Effector CD8-positive, alpha-beta T cell (primary cell): ENCODE data around the gene S100A11.

Experiments
- DNase-seq: peaks from one replicate; lab custom pipeline; 2025; lab: John Stamatoyannopoulos, UW

The S100A11 gene

DNA sequence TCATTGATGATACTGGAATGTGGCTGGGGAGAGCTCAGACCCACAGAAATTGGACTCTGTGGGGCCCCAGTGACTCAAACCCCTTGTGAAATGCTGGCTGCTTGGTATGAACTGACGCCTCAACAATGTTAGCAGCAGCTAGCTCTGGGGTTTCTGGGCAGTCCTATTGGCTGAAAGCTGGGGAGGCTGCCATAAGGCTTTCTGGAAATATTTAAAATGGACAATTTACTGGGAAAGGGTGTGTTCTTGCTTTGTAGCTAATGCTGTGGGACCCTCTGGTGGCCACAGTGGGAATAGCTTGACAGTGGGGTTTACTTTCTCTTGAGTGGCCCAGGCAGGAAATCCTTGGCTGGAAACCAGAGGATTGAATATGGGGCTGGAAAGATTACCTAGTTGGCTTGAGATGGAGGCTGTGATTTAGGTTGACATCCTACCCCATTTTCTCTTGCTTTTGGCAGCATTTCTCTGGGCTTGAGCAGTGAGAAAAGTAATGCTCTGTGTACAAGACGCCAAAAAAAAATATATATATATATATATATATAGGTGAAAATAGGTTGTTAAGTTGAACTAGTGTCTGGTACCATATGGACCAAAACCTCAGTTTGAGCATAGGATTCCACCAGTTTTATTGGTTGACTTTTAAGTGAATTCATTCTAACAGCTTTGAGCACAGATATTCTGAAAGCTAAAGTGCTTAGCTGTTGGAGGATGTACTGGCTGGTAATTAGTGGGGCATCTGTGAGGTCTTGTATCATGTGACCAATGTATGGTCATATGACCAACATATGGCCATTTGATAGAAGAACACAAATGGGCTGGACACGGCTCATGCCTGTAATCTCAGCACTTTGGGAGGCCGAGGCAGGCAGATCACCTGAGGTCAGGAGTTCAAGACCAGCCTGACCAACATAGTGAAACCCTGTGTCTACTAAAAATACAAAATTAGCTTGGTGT lies 34.9 kb downstream of the S100A11 start:
- peak; percentile 73 for DNase-seq

- DNase-seq: no peak
These were observed 35.7 kb downstream of the S100A11 start for GRCh38 chr1:152000964-152001630.

GRCh38 chr1:151998611-151999362 lies 38.0 kb downstream of the S100A11 start:
- DNase-seq: no peak

GRCh38 chr1:151997284-151997570 lies 39.6 kb downstream of the S100A11 start:
- DNase-seq: no peak

GRCh38 chr1:151995774-151996173 lies 41.0 kb downstream of the S100A11 start:
- DNase-seq: no peak

- DNase-seq: no peak
These were observed 41.8 kb downstream of the S100A11 start for GRCh38 chr1:151994956-151995355.

- peak; percentile 56 for DNase-seq
These were observed 42.9 kb downstream of the S100A11 start, which contains the start of gene S100A10 for GRCh38 chr1:151993734-151994496. Gene S100A10 (minus strand): TSS chr1:151993859. CDS start chr1:151986230, 7,629 bp downstream.

DNA sequence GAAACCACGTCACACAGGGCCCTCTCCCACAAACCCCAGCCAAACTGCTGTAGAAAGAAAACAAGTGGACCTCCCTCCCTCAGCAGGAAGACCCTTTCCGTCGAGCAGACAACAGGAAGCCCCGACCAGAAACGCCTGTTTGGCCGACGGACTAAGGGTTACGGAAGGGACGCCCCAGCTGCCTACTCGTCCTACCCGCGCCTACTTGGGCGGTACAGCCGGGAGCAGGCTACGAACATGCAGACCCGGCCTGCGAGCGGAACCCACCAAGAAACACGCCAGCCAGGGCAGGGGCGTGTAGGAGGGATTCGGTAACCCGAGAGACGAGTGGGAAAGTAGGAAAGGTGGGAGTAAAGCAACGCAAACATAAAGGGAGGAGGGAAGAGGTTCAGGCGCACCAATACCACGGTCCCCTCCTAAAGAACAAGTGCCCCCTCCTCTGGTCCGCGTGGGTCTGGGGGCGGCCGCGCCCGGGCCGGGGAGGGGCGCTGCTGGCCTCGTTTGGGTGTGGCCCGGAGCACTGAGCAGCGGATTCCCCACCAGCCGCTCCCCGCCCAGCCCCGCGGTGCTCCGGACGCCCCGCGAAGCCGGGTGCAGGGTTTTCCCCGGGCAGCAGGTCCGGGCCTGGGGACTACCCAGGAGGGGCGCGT lies 43.6 kb downstream of the S100A11 start:
- DNase-seq: peak; percentile 8

DNA sequence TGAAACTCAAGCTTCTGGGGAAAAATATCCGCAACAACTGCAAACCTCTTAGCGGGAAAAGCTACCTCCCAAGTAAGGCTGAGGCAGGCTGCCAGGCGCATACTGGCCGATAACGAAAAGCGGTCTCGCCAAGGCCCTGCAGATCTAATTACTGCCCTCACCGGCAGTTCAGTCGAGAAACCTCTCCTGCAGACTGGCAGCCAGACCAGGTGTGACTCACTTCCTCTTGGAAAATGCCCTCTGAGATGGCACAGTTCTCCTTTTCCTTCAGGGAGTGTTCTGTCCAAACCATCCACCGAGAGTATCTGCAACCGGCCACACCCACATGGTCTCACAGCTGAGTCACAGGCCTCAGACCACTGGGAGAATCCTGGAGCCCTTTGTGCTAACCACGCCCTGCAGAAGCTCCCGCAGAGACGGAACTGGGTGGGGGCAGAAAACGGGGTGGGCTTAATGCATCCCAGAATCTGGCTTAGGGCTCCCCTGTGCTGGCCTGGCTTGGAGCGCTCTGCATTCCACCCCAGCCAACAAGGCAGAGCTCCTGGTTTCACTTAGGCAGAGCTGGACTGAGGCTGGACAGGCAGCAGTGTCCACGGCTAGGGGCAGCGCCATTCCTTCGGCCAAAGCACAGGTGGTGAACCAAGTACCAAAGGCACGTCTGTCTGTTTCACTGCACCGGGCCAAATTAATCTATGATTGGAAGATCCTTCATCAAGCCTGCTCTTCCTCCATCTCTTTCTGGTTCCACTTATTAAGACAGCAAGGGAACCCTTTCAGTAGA lies 44.3 kb downstream of the S100A11 start:
- DNase-seq: no peak

- DNase-seq: no peak
These were observed 45.0 kb downstream of the S100A11 start for GRCh38 chr1:151991663-151992302.

DNA sequence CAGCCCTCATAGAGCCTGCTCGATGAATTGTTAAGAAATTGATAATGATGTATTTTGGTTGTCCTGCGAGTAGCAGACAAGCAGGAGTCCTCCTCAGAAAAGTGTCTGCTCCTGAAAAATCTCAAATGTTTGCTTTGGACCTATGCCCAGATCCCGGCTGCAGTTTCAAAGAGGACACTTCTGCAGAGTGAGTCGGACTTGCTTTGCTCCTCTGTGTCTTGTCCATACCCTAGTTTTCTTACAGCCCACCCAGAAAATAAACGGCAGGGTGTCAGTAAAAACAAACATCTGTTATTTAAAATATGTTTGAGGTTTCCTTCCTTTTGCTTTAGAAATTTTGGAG lies 46.0 kb downstream of the S100A11 start:
- no peak for DNase-seq

DNA sequence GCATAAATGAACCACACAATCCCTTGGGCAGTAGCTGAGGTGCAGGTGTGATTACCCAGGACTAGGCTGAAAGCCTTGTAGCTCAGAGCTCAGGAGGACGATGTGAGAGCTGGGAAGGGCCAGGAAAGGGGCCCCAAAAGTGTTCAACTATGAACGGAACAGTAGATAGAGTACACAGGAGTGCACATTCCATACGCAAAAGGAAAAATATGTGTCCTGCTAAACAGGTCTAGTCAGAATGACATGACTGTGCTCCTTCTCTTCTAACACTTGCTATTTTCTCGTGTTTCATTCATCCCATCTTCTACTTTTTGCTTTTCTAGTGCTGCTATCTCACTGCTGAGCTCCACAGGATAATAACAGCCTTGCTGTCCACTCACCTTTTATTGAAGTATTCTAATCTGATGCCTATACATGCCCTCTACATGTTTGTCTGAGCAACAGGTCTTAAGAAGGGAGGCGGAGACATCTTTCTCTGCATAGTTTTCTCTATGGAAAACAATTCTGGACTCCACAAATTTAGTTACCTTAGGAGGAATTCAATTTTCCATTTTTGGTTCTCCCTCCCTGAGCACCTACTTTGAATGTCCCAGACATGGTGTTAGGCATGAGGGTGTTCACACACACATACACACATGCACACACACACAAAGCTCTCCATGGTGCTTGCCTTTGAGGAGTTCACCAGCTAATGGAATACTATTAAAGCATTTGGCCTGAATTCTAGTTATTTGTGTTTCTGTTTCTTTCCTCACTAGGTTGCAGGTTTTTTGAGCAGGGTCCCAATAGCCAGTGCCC lies 46.5 kb downstream of the S100A11 start:
- no peak for DNase-seq

GRCh38 chr1:151989211-151989862 lies 47.5 kb downstream of the S100A11 start:
- no peak for DNase-seq

- DNase-seq: no peak
These were observed 48.3 kb downstream of the S100A11 start for GRCh38 chr1:151988405-151988923.

- DNase-seq: no peak
These were observed 50.2 kb downstream of the S100A11 start for GRCh38 chr1:151986501-151987190.

- DNase-seq: no peak
These were observed 51.0 kb downstream of the S100A11 start for GRCh38 chr1:151985768-151986167.

DNA sequence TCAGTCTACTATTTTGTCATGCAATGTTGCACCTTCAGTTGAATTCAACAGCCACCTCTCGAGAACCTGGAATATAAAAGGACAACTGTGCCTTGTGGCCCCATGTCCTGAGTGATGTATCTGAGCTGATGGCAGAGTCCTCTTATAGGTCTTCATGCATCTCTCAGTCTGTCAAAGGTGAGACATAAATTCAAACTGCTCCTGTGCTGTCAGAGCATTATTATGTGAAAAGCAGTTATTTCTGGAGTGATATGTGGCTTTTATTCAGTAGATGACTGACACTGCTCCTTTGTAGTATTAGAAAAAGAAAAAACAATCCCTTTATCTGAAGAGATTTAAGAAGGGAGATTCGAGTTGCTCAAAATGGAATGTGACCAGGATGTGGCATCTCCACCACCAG lies 51.5 kb downstream of the S100A11 start:
- no peak for DNase-seq
